GM23248 (cell line): ENCODE data around the gene MAGI1.

ENCODE experiments used
- EZH2 ChIP-seq: fragments of 200-600 bp; sonication (generic); IDR thresholded peaks from 2 replicates; pipeline ENCODE4 v1.6.1; 2018; ENCODE audit warnings: antibody characterized with exemption, mild to moderate bottlenecking; ENCODE audit not compliant: insufficient read depth, poor library complexity, severe bottlenecking
- EZH2phosphoT487 ChIP-seq: fragments of 200-600 bp; sonication (generic); IDR thresholded peaks from 2 replicates; pipeline ENCODE4 v1.6.1; 2018; ENCODE audit warnings: antibody characterized with exemption, moderate library complexity, mild to moderate bottlenecking, low read depth; ENCODE audit not compliant: insufficient read depth

DNA sequence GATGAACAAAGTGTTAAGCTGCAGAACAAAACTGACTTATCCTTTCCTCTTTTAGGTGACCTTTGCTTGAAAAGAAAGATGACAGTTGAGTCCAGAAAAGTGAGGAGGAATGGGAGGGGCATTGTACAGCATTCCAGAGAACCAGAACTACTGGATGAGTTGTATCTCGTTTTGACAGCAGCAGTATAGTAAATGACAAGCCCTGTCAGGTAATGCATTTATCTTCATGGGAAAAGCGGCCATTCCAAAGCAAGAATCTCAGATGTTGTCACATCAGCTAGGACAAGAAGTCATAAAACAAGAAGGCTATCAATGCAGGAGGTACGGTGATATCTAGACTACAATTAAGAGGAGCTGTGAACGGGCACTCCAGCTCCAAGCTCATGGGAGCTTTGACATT lies 421.5 kb downstream of the MAGI1 start:
- TF ChIP-seq EZH2 (no peak), EZH2phosphoT487 (no peak)
